Activated CD8-positive, alpha-beta T cell treated with anti-CD3 and anti-CD28 coated beads for 36 hours (primary cell): Measurements from ENCODE around the gene TARDBP. TPM values are rescaled to one million over a fixed set of nuclear protein-coding genes. Genes with fewer than 3 reads are reported as not detected.
"Not testable (repeated sequence)": the region's sequence is repeated elsewhere in the genome, so short reads cannot be mapped to it uniquely, and the experiment has no call there.

ENCODE experiments used
- ATAC-seq: fragments of 200-7000 bp; cut with Tn5 transposase; one replicate; pipeline ENCODE4 v1.10.0; 2021; ENCODE audit warnings: mild to moderate bottlenecking, moderate library complexity
- CTCF ChIA-PET: fragments of 350-600 bp; sonication (Branson Sonifier 250); formaldehyde crosslinking; loops from one replicate; lab custom pipeline; 2021; ENCODE audit warnings: antibody characterized with exemption; lab: Charles Lee
- POLR2A ChIA-PET: fragments of 350-600 bp; sonication (Branson Sonifier 250); formaldehyde crosslinking; loops from one replicate; lab custom pipeline; 2021; ENCODE audit warnings: antibody characterized with exemption; lab: Charles Lee
- DNase-seq: peaks from one replicate; pipeline ENCODE4 v3.0.0-alpha.2; 2020
- H3K27ac Mint-ChIP-seq: one replicate; pipeline ENCODE4 v1.8.0; 2021; ENCODE audit warnings: mild to moderate bottlenecking, mixed read lengths
- H3K27me3 Mint-ChIP-seq: one replicate; pipeline ENCODE4 v1.8.0; 2021; ENCODE audit warnings: mixed read lengths
- H3K36me3 Mint-ChIP-seq: one replicate; pipeline ENCODE4 v1.8.0; 2021; ENCODE audit warnings: low read depth, mixed read lengths
- H3K4me1 Mint-ChIP-seq: one replicate; pipeline ENCODE4 v1.8.0; 2021; ENCODE audit warnings: low read depth, mixed read lengths
- H3K4me3 Mint-ChIP-seq: one replicate; pipeline ENCODE4 v1.8.0; 2021; ENCODE audit warnings: mild to moderate bottlenecking, moderate library complexity, mixed read lengths
- H3K9me3 Mint-ChIP-seq: one replicate; pipeline ENCODE4 v1.8.0; 2021; ENCODE audit warnings: mixed read lengths
- CTCF ChIP-seq: fragments of 200-600 bp; IDR thresholded peaks from one replicate; pipeline ENCODE4 v1.8.0; 2022; ENCODE audit warnings: antibody characterized with exemption, mild to moderate bottlenecking
- intact Hi-C: fragments of 100-400 bp; cut with micrococcal nuclease; formaldehyde crosslinking; loops from one replicate; pipeline ENCODE4 v1.10.0; 2022
- total RNA-seq, 2 experiments: library from RNA; stranded (reverse); gene quantifications; one replicate each; pipeline ENCODE4 v1.2.3, GENCODE V29; 2021

The TARDBP gene
- total RNA-seq, 2 experiments from 2014 or later: 152 to 163 TPM

GRCh38 chr1:11028018-11028417 is 15.6 kb downstream of the TARDBP start:
- DNase-seq: no peak
- Mint-ChIP-seq H3K4me3 (no peak overlapping the region), H3K9me3 (no peaks in the 10 kb centered on the region), H3K4me1 (peaks cover 14% of the 10 kb centered on the region), H3K27me3 (no peaks in the 10 kb centered on the region), H3K27ac (no peak overlapping the region), H3K36me3 (peaks cover 26% of the 10 kb centered on the region)
- CTCF ChIA-PET: interaction anchor here (1.6 kb wide), 1 partner anchor 9 kb away, joined by 16 read pairs; no protein-coding TSS in a partner anchor
- intact Hi-C loops: no loop called here
- no peak for ATAC-seq
- POLR2A ChIA-PET: no interaction called here
- no peak for TF ChIP-seq CTCF

- ATAC-seq: no peak
Observed at GRCh38 chr1:11030865-11031264, 18.4 kb downstream of the TARDBP start.

GRCh38 chr1:11031624-11032262 is 19.3 kb downstream of the TARDBP start:
- no peaks in the 10 kb centered on the region for H3K27me3 Mint-ChIP-seq
- ATAC-seq: peak; percentile 27
- ChIA-PET POLR2A (interaction anchor here (0.6 to 1.1 kb wide), 7 partner anchors 10 to 617 kb away, joined by 3 to 4 read pairs (median 3); no protein-coding TSS in a partner anchor), CTCF (interaction anchor here (0.8 to 1.4 kb wide), 5 partner anchors 17 to 210 kb away, joined by 3 to 4 read pairs (median 3); no protein-coding TSS in a partner anchor)
- H3K4me1 Mint-ChIP-seq: peaks cover 2% of the 10 kb centered on the region
- intact Hi-C loops: no loop called here
- peaks cover 6% of the 10 kb centered on the region for H3K36me3 Mint-ChIP-seq
- no peak for TF ChIP-seq CTCF
- no peak overlapping the region for H3K4me3 Mint-ChIP-seq
- DNase-seq: no peak
- no peaks in the 10 kb centered on the region for H3K9me3 Mint-ChIP-seq
- H3K27ac Mint-ChIP-seq: no peak overlapping the region

More at GRCh38 chr1:11030865-11031264, 18.4 kb downstream of the TARDBP start:
- Mint-ChIP-seq H3K4me1 (peaks cover 2% of the 10 kb centered on the region), H3K27ac (no peak overlapping the region), H3K36me3 (peaks cover 7% of the 10 kb centered on the region), H3K4me3 (no peak overlapping the region), H3K9me3 (no peaks in the 10 kb centered on the region), H3K27me3 (no peaks in the 10 kb centered on the region)
- ChIA-PET CTCF (interaction anchor here (1.3 kb wide), 1 partner anchor 7 kb away, joined by 5 read pairs; no protein-coding TSS in a partner anchor), POLR2A (interaction anchor here (1.1 kb wide), 2 partner anchors 23 kb away, joined by 3 to 4 read pairs; no protein-coding TSS in a partner anchor)
- intact Hi-C loops: no loop called here
- DNase-seq: no peak
- TF ChIP-seq CTCF: no peak

- POLR2A ChIA-PET: interaction anchor here (0.9 to 2.6 kb wide), 14 partner anchors 10 to 226 kb away, joined by 3 to 25 read pairs (median 5); partner anchors contain the start of genes MTOR and SRM
- not testable (repeated sequence) for H3K4me3 Mint-ChIP-seq, H3K9me3 Mint-ChIP-seq, DNase-seq, H3K4me1 Mint-ChIP-seq, H3K27me3 Mint-ChIP-seq, H3K27ac Mint-ChIP-seq, H3K36me3 Mint-ChIP-seq, ATAC-seq
- CTCF ChIA-PET: interaction anchor here (0.6 to 4.0 kb wide), 96 partner anchors 7 to 877 kb away, joined by 3 to 78 read pairs (median 6); partner anchors contain the start of genes ANGPTL7, C1orf167, EXOSC10 and MASP2
- intact Hi-C loops: loop anchor here (5.0 kb wide), 2 partner anchors 35 to 605 kb away; no protein-coding TSS in a partner anchor
Observed at GRCh38 chr1:11037019-11037739, 24.7 kb downstream of the TARDBP start.

GRCh38 chr1:11037740-11038182 is 25.3 kb downstream of the TARDBP start:
- ATAC-seq (peak; percentile 99), DNase-seq (peak; percentile 92)
- intact Hi-C loops: loop anchor here (5.0 kb wide), 2 partner anchors 35 to 605 kb away; no protein-coding TSS in a partner anchor
- TF ChIP-seq CTCF: peak; percentile 97
- POLR2A ChIA-PET: interaction anchor here (0.7 to 2.6 kb wide), 15 partner anchors 11 to 225 kb away, joined by 3 to 25 read pairs (median 5); partner anchors contain the start of genes EXOSC10, MTOR and SRM
- CTCF ChIA-PET: interaction anchor here (0.6 to 4.0 kb wide), 105 partner anchors 8 to 876 kb away, joined by 3 to 78 read pairs (median 5); partner anchors contain the start of genes ANGPTL7, C1orf167, EXOSC10 and FBXO6
- Mint-ChIP-seq H3K9me3 (no peaks in the 10 kb centered on the region), H3K27me3 (peaks cover 2% of the 10 kb centered on the region), H3K4me1 (peaks cover 5% of the 10 kb centered on the region), H3K27ac (no peak overlapping the region), H3K36me3 (no peaks in the 10 kb centered on the region), H3K4me3 (no peak overlapping the region)
